Type B pancreatic cell (in vitro differentiated cells): ENCODE measurements around the gene ERRFI1. TPM values are rescaled to one million over a fixed set of nuclear protein-coding genes. Genes with fewer than 3 reads are reported as not detected.
A peak's percentile ranks its signal among the peaks of the same experiment; 100 is the strongest.

Experiments
- DNase-seq: peaks from one replicate; pipeline ENCODE4 v3.0.0; 2021; ENCODE audit warnings: mixed read lengths; ENCODE audit not compliant: unreplicated experiment; ENCODE audit errors: extremely low spot score
- H3K27ac Mint-ChIP-seq: 2 replicates; pipeline ENCODE4 v1.8.0; 2021; ENCODE audit warnings: mild to moderate bottlenecking, mixed read lengths
- H3K27me3 Mint-ChIP-seq: 2 replicates; pipeline ENCODE4 v1.8.0; 2021; ENCODE audit warnings: mixed read lengths
- H3K36me3 Mint-ChIP-seq: 2 replicates; pipeline ENCODE4 v1.8.0; 2021; ENCODE audit warnings: mixed read lengths
- H3K4me1 Mint-ChIP-seq: one replicate; pipeline ENCODE4 v1.8.0; 2021; ENCODE audit warnings: mixed read lengths; ENCODE audit not compliant: unreplicated experiment
- H3K4me3 Mint-ChIP-seq: 2 replicates; pipeline ENCODE4 v1.8.0; 2021; ENCODE audit warnings: mild to moderate bottlenecking, mixed read lengths
- H3K9me3 Mint-ChIP-seq: 2 replicates; pipeline ENCODE4 v1.8.0; 2021; ENCODE audit warnings: mixed read lengths
- total RNA-seq: library from RNA; stranded (reverse); gene quantifications from 2 replicates; pipeline ENCODE4 v1.2.1, GENCODE V29; 2021; ENCODE audit warnings: low replicate concordance
- TF ChIP-seq, protein P1 (sequence below): fragments of 200-600 bp; sonication (generic); conservative IDR thresholded peaks from 2 replicates; pipeline ENCODE4 v1.5.0; 2021; ENCODE audit warnings: antibody characterized with exemption, mild to moderate bottlenecking

The ERRFI1 gene
- total RNA-seq, 1 donor from 2014 or later: 83.3 TPM

DNA sequence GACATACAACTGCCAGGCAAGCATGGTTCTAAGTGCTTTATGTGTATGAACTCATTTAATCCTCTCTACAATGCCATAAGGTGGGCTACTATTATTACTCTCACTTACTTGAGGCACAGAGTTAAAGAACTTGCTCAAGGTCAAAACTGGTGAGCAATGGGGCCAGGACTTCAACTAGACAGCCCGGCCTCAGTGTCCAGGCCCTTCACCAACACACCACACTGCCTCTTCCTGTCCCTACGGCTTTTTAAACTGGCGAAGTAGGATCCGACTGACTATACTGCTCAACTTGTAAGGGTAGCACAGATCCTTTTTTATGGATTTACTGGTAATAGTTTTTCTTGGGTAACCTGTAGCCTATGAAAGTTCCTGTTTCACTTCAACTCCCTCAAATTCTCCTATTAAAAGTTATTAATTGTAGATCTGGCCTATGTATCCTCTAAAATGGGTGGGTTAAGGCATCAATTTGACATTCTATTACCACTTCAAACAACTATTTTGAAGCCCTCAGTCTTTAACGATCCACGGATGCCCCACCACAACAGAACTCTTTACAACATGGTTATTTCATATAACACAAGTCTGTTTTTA, 4.3 kb downstream of the ERRFI1 start:
- H3K4me3 Mint-ChIP-seq: peak overlapping the region; percentile 90
- peaks cover 24% of the 10 kb centered on the region for H3K36me3 Mint-ChIP-seq
- TF ChIP-seq, protein P1, sequence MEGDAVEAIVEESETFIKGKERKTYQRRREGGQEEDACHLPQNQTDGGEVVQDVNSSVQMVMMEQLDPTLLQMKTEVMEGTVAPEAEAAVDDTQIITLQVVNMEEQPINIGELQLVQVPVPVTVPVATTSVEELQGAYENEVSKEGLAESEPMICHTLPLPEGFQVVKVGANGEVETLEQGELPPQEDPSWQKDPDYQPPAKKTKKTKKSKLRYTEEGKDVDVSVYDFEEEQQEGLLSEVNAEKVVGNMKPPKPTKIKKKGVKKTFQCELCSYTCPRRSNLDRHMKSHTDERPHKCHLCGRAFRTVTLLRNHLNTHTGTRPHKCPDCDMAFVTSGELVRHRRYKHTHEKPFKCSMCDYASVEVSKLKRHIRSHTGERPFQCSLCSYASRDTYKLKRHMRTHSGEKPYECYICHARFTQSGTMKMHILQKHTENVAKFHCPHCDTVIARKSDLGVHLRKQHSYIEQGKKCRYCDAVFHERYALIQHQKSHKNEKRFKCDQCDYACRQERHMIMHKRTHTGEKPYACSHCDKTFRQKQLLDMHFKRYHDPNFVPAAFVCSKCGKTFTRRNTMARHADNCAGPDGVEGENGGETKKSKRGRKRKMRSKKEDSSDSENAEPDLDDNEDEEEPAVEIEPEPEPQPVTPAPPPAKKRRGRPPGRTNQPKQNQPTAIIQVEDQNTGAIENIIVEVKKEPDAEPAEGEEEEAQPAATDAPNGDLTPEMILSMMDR: no peak
- peaks cover 72% of the 10 kb centered on the region for H3K4me1 Mint-ChIP-seq
- peak overlapping the region; percentile 93 for H3K27ac Mint-ChIP-seq
- H3K9me3 Mint-ChIP-seq: no peaks in the 10 kb centered on the region
- DNase-seq: no peak
- H3K27me3 Mint-ChIP-seq: peaks cover 2% of the 10 kb centered on the region

DNA sequence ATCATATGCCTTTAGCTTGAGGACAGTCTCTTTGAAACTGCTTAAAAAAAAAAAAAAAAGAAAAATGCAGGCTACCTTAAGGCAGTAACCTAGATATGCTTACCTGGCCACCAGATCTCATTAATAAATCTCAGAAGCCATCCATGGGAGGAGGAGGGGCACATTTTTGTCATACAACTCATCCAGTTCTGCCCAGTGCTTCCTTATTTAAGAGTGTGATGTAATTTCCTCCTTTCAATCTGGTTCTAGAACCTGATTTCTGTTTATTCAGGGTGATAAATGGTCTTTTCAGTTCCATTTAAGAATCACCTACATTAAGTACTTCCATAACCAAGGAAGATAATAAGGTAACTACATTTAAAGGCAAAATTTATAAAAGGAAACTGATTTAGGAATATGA, 6.1 kb downstream of the ERRFI1 start:
- peaks cover 87% of the 10 kb centered on the region for H3K4me1 Mint-ChIP-seq
- peak overlapping the region; percentile 77 for H3K4me3 Mint-ChIP-seq
- peak overlapping the region; percentile 93 for H3K27ac Mint-ChIP-seq
- no peaks in the 10 kb centered on the region for H3K27me3 Mint-ChIP-seq
- no peaks in the 10 kb centered on the region for H3K9me3 Mint-ChIP-seq
- TF ChIP-seq, protein P1: no peak
- H3K36me3 Mint-ChIP-seq: peaks cover 21% of the 10 kb centered on the region
- no peak for DNase-seq

DNA sequence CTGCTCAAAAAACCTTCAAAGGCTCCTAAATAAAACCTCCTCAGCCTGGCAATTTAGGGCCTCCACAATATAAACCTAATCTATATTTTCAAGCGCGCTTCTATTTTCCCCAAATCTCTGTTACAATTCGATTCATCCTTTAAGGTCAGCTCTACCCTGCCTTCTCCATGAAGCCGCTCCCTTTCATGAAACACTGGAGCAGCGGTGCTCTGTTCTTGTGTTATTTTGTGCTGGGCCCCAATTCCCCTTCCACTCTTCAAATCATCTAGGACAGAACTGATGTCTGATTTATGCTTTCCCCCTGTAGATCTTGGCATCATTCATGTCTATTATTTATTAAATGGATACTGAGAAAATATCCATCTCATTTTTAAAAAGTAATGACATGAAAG, 6.9 kb downstream of the ERRFI1 start:
- Mint-ChIP-seq H3K27me3 (no peaks in the 10 kb centered on the region), H3K27ac (peak overlapping the region; percentile 93), H3K36me3 (peaks cover 20% of the 10 kb centered on the region), H3K4me1 (peaks cover 87% of the 10 kb centered on the region), H3K4me3 (peak overlapping the region; percentile 77), H3K9me3 (no peaks in the 10 kb centered on the region)
- DNase-seq: no peak
- TF ChIP-seq, protein P1: no peak

GRCh38 chr1:8018492-8019228, 7.4 kb downstream of the ERRFI1 start:
- Mint-ChIP-seq H3K4me1 (peaks cover 86% of the 10 kb centered on the region), H3K9me3 (no peaks in the 10 kb centered on the region), H3K4me3 (peak overlapping the region; percentile 77), H3K36me3 (peaks cover 19% of the 10 kb centered on the region), H3K27ac (peak overlapping the region; percentile 93), H3K27me3 (no peaks in the 10 kb centered on the region)
- TF ChIP-seq, protein P1: no peak
- no peak for DNase-seq

GRCh38 chr1:8017495-8018197, 8.5 kb downstream of the ERRFI1 start:
- no peak for DNase-seq
- Mint-ChIP-seq H3K4me1 (peaks cover 77% of the 10 kb centered on the region), H3K27ac (peak overlapping the region; percentile 93), H3K27me3 (no peaks in the 10 kb centered on the region), H3K4me3 (peak overlapping the region; percentile 77), H3K9me3 (no peaks in the 10 kb centered on the region), H3K36me3 (peaks cover 18% of the 10 kb centered on the region)
- TF ChIP-seq, protein P1: no peak
